ENCODE data around the gene SPECC1. TPM values are rescaled to one million over a fixed set of nuclear protein-coding genes. Genes with fewer than 3 reads are reported as not detected.
"Not testable (repeated sequence)": the region's sequence is repeated elsewhere in the genome, so short reads cannot be mapped to it uniquely, and the experiment has no call there.

The SPECC1 gene
- polyA plus RNA-seq, 1 experiment = 13.0 TPM

DNA sequence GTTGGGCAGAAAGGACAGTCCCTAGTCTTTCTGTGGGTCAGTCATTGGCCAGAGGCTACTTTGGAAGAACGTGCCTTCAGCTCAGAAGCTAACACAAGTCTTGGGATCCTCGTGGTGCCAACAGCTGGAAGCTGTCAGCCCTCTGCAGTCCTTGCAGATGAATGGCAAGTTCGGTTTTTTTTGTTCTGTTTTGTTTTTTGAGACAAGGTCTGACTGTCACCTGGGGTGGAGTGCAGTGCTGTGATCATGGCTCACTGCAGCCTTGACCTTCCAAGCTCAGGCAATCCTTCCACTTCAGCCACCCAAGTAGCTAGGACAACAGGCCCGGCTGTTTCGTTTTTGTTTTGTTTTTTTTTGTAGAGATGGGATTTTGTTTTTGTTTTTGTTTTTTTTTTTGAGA, 149.4 kb downstream of the SPECC1 start:
- CTCF ChIA-PET = interaction anchor here (0.6 kb wide), 1 partner anchor 12 kb away, joined by 3 read pairs; no protein-coding TSS in a partner anchor
- H3K4me3 ChIP-seq (ENCODE audit: low read depth, low read length) = no peak overlapping the region
- POLR2A ChIA-PET = no interaction called here
- no peak for DNase-seq (ENCODE audit: low read depth)
- peaks cover 3% of the 10 kb centered on the region; the same call in 1 of the 2 replicates for H3K27me3 ChIP-seq (ENCODE audit: control insufficient read depth, insufficient read depth, low read length)
- H3K36me3 ChIP-seq (ENCODE audit: control insufficient read depth, insufficient read depth, low read length) = no peaks in the 10 kb centered on the region
- TF ChIP-seq, protein P1, sequence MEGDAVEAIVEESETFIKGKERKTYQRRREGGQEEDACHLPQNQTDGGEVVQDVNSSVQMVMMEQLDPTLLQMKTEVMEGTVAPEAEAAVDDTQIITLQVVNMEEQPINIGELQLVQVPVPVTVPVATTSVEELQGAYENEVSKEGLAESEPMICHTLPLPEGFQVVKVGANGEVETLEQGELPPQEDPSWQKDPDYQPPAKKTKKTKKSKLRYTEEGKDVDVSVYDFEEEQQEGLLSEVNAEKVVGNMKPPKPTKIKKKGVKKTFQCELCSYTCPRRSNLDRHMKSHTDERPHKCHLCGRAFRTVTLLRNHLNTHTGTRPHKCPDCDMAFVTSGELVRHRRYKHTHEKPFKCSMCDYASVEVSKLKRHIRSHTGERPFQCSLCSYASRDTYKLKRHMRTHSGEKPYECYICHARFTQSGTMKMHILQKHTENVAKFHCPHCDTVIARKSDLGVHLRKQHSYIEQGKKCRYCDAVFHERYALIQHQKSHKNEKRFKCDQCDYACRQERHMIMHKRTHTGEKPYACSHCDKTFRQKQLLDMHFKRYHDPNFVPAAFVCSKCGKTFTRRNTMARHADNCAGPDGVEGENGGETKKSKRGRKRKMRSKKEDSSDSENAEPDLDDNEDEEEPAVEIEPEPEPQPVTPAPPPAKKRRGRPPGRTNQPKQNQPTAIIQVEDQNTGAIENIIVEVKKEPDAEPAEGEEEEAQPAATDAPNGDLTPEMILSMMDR (IDR thresholded peaks at IDR 0.05; ENCODE audit: insufficient read depth, low read depth, low read length) = no peak

- TF ChIP-seq, protein P1 (IDR thresholded peaks at IDR 0.05; ENCODE audit: insufficient read depth, low read depth, low read length) = no peak
- no peaks in the 10 kb centered on the region for H3K36me3 ChIP-seq (ENCODE audit: control insufficient read depth, insufficient read depth, low read length)
- ChIA-PET POLR2A (no interaction called here), CTCF (no interaction called here)
- no peak overlapping the region for H3K4me3 ChIP-seq (ENCODE audit: low read depth, low read length)
- peaks cover 1% of the 10 kb centered on the region; the same call in 1 of the 2 replicates for H3K27me3 ChIP-seq (ENCODE audit: control insufficient read depth, insufficient read depth, low read length)
- DNase-seq (ENCODE audit: low read depth) = no peak
Observed at GRCh38 chr17:20159406-20160069, 150.4 kb downstream of the SPECC1 start.

DNA sequence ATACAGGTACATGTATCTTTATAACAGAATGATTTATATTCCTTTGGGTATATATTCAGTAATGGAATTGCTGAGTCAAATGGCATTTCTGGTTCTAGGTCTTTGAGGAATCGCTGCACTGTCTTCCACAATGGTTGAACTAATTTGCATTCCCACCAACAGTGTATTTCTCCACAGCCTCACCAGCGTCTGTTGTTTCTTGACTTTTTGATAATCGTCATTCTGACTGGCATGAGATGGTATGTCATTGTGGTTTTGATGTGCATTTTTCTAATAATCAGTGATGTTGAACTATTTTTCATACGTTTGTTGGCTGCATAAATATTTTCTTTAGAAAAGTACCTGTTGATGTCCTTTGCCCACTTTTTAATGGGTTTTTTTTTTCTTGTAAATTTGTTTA, 156.4 kb downstream of the SPECC1 start:
- H3K4me3 ChIP-seq (ENCODE audit: low read depth, low read length); POLR2A ChIA-PET; H3K27me3 ChIP-seq (ENCODE audit: control insufficient read depth, insufficient read depth, low read length); H3K36me3 ChIP-seq (ENCODE audit: control insufficient read depth, insufficient read depth, low read length); DNase-seq (ENCODE audit: low read depth): not testable (repeated sequence)
- CTCF ChIA-PET = interaction anchor here (0.6 to 1.4 kb wide), 2 partner anchors 43 to 44 kb away, joined by 3 to 4 read pairs; no protein-coding TSS in a partner anchor

DNA sequence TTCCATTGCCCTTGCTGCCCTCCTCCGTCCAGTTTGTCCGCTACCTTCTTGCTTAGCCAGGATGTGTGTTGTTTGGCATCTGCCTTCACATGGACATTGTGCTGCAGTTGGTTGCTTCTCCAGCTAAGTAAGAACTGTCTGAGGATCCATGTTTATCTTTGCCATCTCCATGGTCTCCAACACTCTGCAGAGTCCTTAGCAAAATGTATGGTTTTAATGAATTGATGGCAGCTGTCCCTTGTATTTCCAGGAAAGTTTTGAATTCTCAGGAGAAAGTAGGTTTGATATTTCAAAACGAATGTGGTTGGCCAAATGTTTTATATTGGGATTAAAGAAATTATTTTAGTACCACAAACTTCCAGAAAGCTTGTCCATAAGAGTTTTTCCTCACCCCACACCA, 160.9 kb downstream of the SPECC1 start:
- CTCF ChIA-PET = interaction anchor here (1.4 kb wide), 1 partner anchor 36 kb away, joined by 3 read pairs; no protein-coding TSS in a partner anchor
- POLR2A ChIA-PET = no interaction called here
- Histone ChIP-seq H3K4me3 (ENCODE audit: low read depth, low read length) (no peak overlapping the region), H3K36me3 (ENCODE audit: control insufficient read depth, insufficient read depth, low read length) (no peaks in the 10 kb centered on the region), H3K27me3 (ENCODE audit: control insufficient read depth, insufficient read depth, low read length) (no peaks in the 10 kb centered on the region)
- TF ChIP-seq, protein P1 (IDR thresholded peaks at IDR 0.05; ENCODE audit: insufficient read depth, low read depth, low read length) = no peak
- no peak for DNase-seq (ENCODE audit: low read depth)

GRCh38 chr17:20171741-20172365, 162.7 kb downstream of the SPECC1 start:
- no peak overlapping the region for H3K4me3 ChIP-seq (ENCODE audit: low read depth, low read length)
- TF ChIP-seq, protein P1 (IDR thresholded peaks at IDR 0.05; ENCODE audit: insufficient read depth, low read depth, low read length) = no peak
- no peak for DNase-seq (ENCODE audit: low read depth)
- ChIA-PET CTCF (interaction anchor here (1.6 kb wide), 1 partner anchor 14 kb away, joined by 6 read pairs; no protein-coding TSS in a partner anchor), POLR2A (interaction anchor here (0.6 kb wide), 1 partner anchor 28 kb away, joined by 3 read pairs; no protein-coding TSS in a partner anchor)
- H3K36me3 ChIP-seq (ENCODE audit: control insufficient read depth, insufficient read depth, low read length) = no peaks in the 10 kb centered on the region
- H3K27me3 ChIP-seq (ENCODE audit: control insufficient read depth, insufficient read depth, low read length) = no peaks in the 10 kb centered on the region
